Stimulated activated CD8-positive, alpha-beta memory T cell treated with anti-CD3 and anti-CD28 coated beads, Interleukin-15, amount 100 ng/mL, for 48 hours (primary cell): ENCODE data around the gene LSM7.

Experiments
- DNase-seq, 2 donors: peaks; one replicate each; pipeline ENCODE4 v3.0.0-alpha.2; 2020; ENCODE audit warnings: low read depth in 2 of 2

Gene LSM7

GRCh38 chr19:2328401-2329148 is at the start of gene LSM7, which contains the start of gene SPPL2B:
LSM7 (minus strand) TSS chr19:2328586; CDS start chr19:2328566, 20 bp downstream.
SPPL2B (plus strand) TSS chr19:2328684; CDS start chr19:2328710, 26 bp downstream.
- peak; percentile 87 to 89 for DNase-seq

- DNase-seq: no peak
Observed at GRCh38 chr19:2376784-2377519, 48.6 kb upstream of the LSM7 start.

DNA sequence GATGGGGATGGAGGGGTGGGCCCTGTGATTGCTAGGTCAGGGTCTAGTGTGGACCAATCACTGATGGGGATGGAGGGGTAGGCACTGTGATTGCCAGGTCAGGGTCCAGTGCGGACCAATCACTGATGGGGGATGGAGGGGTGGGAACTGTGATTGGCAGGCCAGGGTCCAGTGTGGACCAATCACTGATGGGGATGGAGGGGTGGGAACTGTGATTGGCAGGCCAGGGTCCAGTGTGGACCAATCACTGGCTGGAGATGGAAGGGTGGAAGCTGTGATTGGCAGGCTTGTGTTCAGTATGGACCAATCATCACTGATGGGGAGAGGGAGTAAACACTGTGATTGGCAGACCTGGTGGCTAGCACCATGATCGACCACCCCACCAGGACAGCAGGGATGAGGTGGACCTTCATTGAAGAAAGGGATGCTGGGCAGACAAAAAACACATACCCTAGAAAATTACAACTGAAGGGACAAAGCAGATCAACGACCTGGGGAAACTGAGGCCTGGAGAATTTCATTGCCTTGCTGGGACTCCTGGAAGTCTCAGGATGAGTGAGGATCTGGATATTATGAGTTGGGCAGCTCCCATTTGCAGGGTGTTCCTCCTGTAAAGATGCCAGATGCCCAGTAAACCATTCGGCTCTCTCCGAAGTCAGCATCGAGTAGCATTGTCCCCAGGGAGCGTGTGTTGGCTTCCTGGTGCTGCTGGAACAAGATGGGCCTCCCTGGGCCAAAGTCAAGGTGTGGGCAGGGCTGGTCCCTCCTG is 47.2 kb upstream of the LSM7 start:
- DNase-seq: no peak

DNA sequence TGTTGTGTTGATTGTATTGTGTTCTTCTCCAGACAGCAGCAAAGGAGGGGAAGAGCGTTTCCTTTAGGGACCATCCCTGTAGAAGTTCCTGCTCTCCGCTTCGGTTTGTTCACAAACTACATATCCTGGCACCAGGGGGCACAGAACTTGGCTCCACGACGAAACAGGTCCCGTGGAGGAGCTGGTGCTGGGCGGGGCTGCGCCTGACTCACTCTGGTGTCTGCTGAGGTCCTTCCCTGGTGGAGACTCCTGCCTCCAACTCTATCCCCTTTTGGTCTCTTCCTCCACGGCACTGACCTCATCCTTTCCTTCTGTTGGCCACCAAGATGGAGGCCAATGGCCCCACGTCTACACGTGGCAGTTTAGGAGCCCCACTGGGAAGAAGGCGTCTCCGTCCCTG is 46.4 kb upstream of the LSM7 start:
- no peak for DNase-seq

DNA sequence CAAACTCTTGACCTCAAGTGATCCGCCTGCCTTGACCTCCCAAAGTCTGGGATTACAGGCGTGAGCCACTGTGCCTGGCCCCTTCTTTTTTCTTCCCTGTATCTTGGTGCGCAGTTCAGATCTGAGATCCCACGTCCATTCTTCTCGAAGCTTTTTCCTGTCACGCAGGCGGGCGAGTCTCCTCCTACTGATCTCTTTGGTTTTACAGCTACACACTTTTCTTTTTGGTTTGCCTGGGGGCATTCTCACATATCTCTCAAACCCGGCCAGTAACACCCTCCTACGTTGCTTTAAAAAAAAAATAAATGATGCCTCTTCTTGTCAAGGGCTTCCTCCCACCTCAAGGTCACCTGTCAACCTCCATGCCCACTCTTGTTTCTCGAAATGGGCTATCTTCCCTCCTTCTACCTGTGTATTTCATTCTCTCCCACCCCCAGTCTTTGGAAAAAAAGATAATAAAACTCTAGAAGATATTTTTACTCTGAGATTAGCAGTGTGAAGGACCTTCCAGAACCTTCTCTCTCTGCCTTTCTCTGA is 43.8 kb upstream of the LSM7 start:
- no peak for DNase-seq

DNA sequence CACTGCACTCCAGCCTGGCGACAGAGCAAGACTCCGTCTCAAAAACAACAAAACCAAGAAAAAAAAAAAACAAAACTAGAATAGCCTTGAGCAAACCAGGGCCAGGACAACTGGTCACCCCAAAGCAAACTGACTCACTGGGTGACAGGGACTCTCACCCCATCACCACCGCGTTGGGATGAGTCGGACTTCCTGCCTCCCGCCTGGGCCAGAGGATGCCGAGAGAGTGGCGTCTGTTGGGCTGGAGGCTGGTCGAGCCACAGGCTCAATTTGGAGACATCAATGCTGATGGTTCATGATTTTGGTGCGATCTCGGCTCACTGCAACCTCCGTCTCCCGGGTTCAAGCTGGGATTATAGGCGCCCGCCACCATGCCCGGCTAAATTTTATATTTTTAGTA is 43.3 kb upstream of the LSM7 start:
- DNase-seq: no peak

GRCh38 chr19:2365201-2365970 is 37.0 kb upstream of the LSM7 start:
- DNase-seq: no peak

- DNase-seq: no peak
Observed at GRCh38 chr19:2363419-2363818, 35.0 kb upstream of the LSM7 start.

DNA sequence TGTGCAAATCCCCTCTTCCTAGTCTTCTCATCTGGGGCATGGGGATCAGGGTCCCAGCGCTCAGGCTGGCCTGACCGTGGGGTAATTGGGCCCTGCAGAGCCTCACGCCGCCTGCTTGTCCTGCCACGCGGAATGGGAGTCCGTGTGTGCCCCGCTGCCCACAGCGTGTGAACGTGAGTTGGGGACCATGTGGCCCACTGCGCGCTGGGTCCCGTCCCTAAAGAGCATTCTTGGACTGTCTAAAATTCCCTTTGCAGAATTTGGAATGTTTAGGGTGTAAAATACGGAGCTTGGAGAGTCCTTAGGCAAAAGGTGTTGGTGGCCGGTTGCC is 34.5 kb upstream of the LSM7 start:
- DNase-seq: no peak

- DNase-seq: no peak
Observed at GRCh38 chr19:2362046-2362969, 33.9 kb upstream of the LSM7 start.

DNA sequence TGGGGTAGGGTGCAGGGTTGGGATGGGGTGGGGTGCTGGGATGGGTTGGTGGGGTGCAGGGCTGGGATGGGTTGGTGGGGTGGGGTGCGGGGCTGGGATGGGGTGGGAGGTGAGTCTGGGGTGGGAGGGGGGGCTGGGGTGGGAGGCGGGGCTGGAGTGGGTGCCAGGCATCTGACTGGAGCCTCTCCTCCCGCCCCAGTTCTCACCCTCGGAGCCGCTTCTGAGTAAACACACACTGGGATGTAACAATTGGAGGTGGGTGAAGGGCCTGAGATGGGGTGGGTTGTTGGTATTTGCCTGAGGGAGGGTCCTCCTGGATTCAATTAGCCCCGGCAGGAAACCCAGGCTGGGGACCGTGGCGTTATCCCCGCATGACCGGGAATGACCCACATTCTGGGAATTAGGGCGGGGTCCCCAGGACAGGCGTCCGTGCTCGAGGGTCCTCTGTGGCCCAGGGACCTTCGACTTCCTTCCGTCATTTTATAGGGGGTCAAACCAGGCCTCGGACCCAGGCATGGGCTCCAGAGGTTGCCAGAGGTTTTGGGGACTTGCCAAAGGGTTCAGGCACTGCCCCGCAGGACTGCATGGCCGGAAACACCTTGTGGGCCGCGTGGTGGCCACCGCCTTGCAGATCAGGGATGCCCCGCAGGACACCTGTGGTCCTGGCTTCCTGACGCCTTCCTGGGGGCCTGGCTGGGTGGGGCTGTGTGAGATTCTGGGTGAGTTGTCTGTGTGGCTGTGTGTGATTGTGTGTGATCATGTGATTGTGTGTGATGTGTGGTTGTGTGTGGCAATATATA is 33.1 kb upstream of the LSM7 start:
- DNase-seq: no peak

- no peak for DNase-seq
Observed at GRCh38 chr19:2360833-2361232, 32.4 kb upstream of the LSM7 start.

DNA sequence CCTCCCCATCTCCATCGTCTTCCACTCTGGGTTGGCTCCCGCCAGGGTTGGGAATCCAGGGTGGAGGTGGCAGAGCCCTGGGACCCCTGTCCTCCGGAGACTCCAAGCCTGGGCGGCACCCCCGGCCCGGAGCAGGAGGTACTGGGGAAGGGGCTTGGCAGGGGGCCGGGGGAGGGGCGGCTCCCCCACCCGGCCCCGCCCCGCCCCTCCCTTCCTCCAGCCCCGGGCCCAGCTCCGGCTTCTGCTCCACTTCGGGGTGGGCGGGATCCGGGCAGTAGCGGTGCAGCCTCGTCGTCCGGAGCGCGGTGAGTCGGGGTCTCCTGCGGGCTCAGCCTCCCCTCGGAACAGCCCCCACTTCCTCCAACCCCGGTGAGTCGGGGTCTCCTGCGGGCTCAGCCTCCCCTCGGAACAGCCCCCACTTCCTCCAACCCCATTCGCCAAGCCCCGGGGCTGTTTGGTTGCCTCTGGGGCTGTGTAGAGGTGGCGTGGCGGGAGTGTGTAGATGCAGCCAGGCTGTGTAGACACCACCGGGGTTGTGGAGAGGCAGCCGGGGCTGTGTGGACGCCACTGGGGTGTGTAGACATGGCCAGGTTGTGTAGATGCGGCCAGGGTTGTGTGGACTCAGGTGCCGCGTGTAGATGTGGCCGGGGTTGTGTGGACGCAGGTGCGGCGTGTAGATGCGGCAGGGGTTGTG is 31.8 kb upstream of the LSM7 start, which contains the start of gene TMPRSS9:
Gene TMPRSS9, plus strand, starts transcription at position 274 of the 694 bp plus-strand sequence. CDS start 29,521 bp downstream, outside the sequence.
- no peak for DNase-seq

DNA sequence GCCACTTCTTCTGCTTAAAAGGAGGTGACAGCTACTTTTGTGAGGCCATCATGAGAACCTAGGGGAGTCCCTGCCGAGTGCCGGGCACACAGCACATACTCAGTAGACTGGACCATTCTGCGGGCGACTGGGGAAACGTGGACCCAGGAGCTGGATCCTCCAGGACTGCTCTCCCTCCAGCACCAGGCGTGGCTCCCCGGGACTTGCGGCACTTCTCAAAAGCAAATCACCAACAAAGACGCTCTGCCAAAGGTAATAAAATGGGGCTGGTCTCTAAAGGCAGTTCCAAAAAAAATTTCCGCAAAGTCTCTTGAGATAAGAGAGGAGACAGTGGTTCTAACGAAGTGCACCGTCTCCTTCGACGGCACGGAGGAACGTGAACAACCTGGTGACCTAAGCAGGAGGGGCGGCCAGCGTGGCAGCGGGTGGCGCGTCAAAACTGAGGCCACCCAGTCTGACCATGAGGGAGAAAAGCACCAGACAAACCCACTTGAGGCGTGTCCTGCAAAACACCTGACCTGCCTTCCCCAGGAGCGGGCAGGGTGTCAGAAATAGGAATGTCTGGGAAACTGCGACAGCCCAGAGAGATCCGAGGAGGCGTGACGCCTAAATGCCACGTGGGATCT is 30.3 kb upstream of the LSM7 start:
- DNase-seq: no peak

DNA sequence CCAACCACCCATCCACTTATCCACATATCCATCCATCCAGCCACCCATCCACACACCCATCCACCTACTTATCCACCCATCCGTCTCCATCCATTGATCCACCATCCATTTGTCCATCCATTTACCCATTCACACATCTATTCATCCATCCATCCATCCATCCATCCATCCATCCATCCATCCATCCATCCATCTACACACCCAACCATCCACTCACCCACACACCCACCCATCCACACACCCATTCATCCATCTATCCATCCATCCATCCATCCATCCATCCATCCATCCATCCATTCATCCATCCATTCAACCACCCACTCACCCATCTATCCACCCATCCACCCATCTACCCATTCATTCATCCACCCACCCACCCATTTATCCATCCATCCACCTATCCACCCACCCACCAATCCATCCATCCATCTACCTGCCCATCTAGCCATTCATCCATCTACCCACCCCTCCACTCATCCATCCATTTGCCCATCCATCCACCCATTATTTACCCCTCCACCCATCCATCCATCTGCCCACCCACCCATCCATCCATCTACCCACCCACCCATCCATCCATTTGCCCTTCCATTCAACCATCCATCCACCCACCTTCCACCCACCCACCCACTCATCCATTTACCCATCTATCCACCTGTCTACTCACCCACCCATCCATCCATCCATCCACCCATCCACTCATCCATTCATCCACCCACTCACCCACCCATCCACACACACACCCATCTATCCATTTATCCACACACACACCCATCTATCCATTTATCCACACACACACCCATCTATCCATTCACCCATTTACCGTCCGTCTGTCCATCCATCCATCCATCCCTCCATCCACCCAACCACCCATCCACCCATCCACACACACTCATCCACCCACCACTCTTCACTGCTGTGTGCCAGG is 29.2 kb upstream of the LSM7 start:
- DNase-seq: no peak

DNA sequence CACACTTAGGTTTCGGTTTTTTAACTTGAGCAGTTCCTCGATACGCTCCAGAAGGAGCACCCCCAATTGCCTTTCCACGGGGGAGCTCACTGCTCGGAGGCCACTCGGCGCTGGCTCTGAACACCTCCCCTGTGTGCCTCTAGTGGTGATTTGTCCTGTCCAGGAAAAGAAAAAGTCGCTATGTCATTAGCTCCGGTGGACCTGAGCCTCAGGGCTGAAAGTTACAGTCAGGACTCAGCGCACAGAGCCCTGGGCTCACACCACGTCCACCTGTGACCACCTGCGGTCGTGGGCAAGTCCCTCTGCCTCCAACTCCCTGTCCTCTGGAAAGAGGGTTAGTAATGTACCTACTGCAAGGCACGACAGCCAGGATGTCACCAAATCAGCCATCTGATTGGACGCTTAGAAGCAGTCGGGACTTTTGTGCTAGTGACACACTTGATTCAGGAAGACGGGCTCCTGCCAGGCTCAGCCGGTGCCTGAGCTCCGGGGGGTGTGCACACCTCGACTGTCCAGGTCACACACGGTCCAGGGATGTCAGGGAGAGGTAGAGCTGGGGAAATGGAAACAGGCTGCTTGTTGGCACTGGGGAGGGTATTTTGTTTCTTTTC is 27.8 kb upstream of the LSM7 start:
- DNase-seq: no peak
